ENCODE data around the gene PRPS2.

GRCh38 chrX:12820737-12821136 is 29.5 kb downstream of the PRPS2 start:
- no peak for TF ChIP-seq CTCF (IDR thresholded peaks at IDR 0.05; ENCODE audit: insufficient read depth, low read depth, low read length)
- no peak for TF ChIP-seq EZH2 (IDR thresholded peaks at IDR 0.05; ENCODE audit: insufficient read depth, low read length)
